ENCODE measurements around the gene LEAP2.

LEAP2 gene, protein sequence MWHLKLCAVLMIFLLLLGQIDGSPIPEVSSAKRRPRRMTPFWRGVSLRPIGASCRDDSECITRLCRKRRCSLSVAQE

DNA sequence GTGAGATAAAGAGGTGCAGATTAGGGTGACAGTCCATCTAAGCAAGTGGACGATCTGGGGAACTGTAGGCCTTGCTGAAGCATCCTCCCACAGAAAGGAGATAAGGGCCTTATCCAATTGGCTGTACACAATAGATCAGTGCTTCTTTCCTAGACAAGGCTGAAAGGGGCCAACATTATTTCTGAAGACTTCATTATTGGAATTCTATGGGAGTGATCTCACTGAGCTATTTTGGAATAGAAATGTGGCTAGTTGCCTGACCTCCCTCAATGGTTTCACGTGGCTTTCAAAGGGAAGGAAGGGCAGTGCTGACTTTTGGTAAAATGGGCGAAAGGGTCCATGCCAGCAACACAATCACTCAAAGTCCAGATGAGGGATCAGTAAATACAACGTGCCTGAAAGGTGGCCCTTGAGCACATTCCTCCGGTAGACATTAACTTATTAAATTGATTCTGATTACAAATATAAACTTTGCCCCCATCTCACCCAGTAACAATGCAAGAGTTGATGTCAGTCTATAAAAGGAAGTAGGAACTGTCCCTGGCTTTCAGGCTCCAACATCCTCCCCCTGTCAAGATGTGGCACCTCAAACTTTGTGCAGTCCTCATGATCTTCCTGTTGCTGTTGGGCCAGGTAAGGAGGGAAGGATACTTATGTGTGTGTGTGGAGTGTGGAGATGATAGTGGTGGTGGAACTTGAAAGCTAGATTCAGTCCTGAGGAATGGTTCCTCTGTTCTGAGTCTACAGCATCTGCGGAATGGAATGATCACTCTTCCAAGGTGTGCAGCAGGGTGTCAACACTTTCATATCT lies at the start of gene LEAP2:
TSS of gene LEAP2 (plus strand) at position 550 of the 811 bp plus-strand sequence. CDS start at position 577, 27 bp downstream.
- no peak for DNase-seq

DNA sequence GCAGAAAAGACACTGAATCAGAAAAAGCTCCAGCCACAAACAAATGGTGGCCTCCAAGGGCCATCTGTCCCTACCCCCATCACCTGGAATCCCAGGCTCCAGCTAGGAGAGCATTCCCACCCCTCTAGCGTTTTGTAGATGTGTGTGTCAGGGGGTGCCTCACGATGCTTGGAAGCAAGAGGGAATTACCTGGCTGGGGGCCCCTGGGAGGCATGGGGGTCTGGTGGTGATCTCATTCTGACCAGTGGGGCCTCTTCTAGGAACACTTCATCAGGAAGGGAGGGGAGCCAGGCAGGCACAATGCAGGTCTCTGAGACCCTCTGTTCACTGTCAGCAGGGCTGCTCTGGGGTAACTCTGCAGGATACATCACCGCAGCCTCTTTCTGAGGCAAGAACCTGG lies 49.0 kb upstream of the LEAP2 start:
- no peak for DNase-seq

DNA sequence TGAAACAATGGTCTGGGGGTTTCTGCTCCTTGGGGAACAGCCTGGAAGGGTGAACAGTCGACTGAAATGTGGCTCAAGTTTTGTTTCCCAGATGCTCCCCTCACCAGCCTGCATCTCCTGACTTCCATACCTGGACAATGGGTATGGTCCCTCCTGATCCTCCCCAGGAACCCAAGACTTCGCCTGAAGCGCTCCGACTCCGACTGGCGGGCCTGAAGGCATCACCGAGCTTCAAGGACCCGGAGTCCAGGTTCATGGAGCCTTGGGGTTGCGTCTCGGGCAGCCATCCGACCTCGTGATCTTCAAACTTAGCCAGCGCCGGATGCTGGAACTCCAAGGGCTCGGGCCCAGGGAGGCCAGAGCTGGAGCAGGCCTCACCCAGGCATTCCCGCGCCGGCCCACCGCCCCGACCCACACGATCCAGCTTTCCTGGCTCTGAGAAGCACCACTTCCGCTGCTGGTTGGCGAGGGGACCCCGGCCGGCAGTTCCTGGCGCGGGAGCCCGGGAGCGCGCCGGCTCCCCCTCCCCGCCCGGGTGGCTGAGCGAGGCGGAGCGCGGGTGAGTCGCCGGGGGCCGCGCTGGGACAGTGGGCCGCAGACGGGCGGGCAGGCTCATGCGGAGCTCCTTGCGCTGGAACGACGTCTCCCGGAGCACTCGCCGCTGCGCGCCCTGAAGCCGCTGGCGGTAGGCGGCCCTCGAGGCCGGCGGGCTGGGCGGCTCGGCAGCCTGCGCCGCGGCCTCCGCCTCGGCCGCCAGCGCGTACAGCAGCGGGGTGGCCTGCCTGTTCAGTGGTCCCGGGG lies 48.2 kb upstream of the LEAP2 start:
- DNase-seq, result no peak

DNA sequence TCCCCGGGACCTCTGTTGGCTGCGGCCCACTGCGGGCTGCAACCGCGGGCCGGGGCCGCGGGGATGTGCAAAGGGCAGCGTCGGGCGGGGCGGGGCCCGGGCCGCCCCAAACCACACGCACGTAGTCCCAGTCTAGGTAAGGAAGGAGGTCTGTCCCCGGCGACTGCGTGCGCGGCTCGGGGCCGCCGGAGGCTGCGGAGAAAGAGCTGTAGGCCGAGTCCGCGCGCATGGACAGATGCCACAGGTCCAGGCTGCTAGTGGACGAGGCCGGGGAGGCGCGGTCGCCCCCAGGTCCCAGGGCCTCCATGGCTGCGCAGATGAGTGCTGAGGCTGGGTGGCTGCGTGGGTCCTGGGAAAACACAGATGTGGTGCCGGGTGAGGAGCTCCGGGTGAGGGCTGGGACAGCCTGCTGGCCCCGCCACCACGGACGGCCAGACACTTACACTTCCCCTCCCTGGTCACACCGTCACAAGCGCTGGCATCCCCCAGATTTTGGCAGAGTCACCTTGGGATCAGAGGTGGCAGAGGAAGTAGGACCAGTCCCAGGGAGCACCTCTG lies 47.6 kb upstream of the LEAP2 start:
- DNase-seq, result no peak

DNA sequence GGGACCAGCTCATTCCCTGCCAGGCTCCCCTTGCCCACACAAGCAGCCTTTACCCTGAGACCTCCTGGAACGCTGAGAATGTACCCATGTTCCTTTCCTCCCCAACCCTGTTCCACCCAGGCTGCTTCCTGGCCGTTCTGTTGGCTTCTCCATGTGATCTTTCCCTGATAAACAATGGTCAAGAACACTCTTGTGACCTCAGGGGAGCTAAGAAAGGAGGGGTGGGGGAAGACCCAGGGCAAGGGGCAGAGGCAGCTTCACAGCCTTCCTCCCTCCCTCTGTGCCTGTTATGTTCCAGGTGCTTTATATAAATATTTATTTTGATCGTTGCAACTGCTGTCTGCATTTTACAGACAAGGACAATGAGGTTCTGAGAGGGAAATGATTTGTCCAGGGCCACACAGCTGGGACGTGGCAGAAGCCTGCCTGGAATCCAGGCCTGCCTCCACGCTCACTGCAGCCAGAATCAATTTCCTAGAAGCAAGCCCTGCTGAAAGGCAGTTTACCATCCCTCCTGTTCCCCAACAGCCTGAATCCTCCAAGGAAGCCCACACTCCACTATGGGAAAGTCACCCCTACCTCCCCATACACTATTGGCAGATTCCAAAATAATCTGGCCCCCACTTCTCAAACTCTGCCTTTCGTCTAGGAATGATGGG lies 46.9 kb upstream of the LEAP2 start:
- DNase-seq, result no peak

DNA sequence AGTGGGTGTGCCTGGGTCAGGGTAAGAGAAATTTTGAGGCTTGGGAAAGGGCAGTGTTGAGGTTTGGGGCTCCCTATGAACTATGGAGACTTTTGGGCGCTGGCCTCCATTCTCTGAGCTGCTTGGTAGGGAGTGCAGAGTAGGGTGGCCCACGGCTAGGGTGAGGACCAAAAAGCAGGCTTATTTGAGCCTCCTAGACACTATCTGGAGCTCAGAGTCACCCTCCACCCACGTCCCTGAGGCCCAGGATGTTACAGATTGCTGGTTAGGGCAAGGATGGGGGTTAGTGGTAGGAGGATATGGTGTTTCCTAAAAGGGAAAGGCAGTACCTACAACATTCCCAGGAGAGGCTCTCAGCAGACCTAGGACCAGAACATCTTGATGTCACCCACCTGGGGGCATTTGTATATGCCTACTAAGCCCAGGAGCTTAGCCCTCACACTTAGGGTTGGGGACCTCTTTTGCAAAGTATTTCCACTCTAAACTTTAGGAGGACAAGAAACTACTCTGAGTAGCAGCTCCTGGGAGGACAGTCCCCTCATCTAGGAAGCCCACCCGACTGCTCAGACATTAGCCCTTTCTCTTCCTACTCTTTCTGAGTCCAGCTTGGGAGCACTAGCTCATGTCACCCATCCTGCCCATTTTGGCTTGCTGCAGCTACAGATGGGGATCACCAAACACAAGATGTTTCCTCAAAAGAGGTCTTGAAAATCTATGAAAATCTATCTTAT lies 45.4 kb upstream of the LEAP2 start:
- DNase-seq, result no peak

DNA sequence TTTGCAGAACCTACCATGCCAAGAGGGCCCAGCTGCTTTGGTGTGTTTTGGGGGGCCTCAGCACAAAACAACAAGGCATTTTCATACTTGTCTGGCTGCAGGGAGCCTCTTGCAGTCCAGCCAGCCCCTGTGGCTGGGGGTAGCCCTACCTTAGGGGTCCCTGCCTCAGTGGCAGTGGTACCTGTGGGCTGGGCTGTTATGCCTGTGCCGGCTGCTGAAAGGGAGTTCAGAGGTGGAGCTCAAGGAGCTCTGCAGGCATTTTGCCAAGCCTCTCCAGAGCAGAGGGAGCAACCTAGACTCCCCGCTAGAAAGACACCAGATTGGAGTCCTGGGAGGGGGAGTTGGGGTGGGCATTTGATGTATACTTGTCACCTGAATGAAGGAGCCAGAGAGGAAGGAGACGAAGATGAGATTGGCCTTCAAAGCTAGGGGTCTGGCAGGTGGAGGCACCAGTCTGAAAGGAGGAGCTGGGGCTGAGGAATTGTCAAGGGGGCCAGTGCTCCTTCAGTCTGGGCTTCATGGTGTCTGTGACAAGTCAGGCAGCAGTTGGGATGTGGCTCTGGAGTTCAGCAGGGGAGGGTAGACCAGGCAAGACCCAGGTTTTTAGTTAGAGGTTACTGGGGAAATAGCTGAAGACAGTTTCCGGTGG lies 44.5 kb upstream of the LEAP2 start:
- DNase-seq, result no peak

DNA sequence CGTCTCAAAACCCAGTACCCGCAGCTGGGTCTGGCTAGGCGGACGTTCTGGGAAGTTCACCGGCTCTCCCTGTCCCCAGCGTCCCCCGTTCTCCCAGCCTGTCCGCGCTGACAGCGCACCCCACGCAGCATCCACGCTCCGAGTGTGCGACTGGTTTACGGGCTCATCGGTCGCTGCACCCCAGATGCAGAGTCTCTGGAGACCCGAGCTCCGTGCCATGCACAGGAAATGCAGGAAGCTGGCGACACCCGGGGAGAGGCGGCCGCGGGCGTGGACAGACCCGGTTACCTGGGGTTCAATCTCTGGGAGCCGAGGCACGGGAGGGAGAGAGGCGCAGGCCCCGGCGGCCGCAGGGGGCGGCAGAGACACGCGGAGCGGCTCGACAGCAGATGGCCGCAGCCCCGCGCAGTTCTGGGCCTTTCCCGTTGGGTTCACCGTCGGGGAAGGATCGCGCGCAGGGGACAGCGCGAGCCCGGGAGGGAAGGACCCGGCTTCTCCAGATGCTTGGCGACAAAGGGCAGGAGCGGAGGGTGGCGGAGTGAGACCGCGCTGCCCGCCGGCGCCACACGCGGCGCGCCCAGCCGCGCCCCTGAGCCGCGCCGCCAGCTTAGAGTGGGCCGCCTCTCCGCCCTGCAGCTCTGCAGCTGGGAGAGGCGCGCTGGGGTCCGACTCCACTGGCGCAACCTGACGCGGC lies 43.6 kb upstream of the LEAP2 start:
- peak; percentile 88 for DNase-seq

DNA sequence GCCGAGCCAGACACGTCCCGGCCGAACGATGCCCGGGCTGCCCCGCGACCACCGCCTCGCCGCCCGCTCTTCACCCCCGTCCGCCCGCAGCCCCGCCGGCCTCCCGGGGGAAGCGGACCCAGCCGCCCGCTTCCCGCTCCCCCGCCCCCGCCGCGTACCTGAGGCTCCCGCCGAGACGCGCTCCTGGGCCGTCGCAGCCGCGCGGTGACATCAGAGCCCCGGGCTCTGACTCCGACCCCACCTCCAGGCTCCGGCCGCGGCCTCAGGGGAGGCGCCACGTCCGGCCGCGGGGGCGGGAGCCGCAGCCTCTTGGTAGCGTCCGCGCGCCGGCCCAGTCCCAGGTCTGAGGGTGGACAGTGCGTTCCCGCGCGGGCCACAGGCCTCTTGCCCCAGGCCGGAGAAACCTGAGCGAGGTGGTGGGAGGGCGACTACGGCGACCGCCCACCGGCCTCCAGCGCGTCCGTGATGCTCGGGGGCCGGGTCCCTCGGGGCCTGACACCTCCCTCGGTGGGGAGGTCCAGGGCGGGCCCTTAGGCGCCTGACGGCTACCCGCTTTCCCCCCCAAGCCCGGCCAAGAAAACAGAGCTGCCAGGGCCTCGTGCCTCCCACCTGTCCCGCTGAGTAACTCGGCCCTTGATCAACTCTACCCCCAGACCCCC lies 42.9 kb upstream of the LEAP2 start, which contains the start of gene SHROOM1:
TSS of gene SHROOM1 (minus strand) at position 212 of the 659 bp plus-strand sequence. CDS start 4,507 bp downstream, outside the sequence.
- peak; percentile 73 for DNase-seq

DNA sequence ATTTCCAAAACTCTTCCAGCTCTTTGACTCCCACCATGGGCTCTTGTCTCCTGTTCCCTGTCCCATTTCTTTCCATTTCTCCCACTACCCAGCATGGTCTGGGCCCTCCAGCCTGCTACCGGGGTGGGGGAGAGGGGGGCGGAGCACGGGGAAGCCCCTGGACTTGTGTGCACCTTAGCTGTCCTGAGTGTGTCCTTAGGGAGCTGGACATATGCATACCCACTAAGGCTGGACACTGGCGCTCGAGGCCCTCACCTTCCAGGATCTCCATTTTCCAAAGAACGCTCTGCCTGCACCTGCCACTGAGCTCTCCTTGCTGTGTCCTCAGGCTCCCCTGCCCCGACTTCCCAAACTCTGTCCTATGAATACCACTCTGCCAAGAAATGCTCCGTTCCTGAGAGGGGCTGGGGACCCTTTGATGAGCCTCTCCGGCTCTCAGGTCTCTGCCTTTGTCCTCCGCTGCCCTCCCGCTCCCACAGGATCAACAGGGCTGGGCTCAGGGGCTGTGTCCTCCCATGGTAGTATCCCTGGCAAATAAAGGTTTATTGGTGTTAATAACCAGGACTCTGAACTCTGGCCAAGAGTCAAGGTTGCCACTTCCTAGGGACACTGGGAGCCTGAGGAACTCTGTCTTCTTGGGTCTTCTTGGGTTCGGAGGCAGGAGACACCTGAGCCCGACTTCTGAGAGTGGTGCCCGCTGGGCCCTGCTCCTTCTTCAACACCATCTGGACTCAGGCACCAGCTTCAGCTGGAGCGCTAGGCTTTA lies 42.2 kb upstream of the LEAP2 start:
- no peak for DNase-seq

DNA sequence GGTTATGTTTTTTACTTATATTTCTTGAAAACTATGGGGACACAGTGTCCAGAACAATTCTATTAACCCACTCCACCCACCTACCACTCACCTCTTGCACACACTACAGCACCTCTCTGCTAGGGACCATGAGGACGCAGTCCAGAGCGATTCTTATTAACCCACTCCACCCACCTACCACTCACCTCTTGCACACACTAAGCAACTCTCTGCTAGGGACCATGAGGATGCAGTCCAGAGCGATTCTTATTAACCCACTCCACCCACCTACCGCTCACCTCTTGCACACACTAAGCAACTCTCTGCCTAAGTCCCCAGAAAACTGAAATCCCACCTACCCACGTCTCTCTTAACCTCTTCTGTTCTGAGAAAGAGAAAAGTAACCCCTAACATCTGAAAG lies 40.9 kb upstream of the LEAP2 start:
- no peak for DNase-seq

DNA sequence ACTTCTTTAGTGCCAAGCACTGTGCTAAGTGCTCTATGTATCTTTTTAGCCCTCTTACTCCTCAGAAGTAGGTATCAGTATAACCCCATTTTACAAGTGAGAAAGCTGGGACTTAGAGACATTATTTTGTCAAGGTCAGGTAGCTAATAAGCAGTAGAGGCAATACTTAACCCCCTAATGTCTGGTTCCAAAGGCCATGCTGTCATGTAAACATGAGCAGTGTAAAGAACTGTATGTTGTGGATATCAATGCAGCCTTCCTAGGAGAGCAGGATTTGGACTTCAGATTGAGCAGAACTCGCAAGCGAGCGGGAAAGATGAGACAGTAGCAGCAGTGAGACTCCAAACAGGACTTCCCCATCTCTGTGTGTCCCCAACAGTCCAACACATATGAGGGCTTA lies 39.4 kb upstream of the LEAP2 start:
- no peak for DNase-seq

DNA sequence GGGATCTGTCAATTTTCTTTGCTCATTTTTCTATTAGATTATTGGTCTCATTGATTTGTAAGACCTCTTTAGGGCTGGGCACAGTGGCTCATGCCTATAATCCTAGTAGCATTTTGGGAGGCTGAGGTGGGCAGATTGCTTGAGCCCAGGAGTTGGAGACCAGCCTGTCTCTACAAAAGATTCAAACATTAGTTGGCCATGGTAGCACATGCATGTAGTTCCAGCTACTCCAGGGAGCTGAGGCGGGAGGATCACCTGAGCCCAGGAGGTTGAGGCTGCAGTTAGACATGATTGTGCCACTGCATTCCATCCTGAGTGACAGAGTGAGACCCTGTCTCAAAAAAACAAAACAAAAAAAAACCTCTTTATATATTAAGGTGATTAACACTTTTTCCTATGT lies 36.6 kb upstream of the LEAP2 start:
- no peak for DNase-seq

DNA sequence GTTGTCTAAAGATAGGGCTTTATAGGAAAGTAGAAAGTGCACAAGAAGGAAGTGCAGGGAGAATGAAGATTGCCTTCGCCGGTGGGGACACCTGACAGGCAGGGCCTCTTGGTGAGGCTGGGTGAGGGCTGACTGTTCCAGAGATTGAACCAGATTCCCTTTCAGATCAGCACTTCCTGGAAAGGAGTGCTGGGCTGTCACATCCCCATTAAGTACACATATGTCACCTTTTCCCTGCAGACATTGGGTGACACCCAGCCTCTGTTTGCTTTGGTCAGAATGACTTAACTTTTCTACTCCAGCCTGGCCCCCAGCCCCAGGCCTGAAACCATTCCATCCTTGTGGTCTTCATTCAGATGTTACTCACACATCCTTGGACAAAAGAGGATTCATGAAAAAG lies 35.6 kb upstream of the LEAP2 start:
- no peak for DNase-seq

DNA sequence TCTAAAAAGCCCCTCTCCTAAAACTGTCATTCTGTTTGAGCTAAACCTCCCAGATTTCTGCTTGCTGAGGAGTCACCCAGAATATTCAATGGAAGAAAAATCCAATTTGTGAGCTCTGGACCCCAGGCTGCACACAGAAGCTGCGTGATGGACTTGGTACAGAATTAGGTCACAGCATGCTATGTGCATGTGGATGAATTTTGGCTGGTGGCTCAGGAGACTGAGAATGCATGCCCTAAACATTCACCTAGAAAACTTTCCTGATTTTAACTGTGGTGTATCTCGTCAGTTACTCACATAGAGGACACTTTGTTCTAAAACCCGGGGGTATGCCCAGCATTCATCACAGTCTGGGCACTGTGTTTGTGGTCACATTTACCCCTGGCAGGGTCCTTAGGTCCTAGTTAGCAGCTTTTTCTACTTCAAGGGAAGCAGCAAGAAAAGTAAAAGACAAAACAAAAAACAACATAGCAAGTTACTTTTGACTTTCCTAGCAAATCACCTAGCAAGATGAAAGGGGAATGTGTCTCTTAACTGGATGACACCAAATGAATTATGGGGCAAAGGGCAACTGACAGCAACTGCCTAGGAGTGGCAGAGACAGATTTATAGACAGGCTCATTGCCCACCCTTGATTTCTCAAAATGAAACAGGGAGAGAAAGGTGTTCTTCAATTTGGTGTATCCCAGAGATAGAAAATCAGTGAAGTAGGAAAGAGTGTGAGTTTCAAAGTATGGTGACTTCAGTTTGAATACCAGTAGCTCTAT lies 34.8 kb upstream of the LEAP2 start:
- DNase-seq, result no peak

DNA sequence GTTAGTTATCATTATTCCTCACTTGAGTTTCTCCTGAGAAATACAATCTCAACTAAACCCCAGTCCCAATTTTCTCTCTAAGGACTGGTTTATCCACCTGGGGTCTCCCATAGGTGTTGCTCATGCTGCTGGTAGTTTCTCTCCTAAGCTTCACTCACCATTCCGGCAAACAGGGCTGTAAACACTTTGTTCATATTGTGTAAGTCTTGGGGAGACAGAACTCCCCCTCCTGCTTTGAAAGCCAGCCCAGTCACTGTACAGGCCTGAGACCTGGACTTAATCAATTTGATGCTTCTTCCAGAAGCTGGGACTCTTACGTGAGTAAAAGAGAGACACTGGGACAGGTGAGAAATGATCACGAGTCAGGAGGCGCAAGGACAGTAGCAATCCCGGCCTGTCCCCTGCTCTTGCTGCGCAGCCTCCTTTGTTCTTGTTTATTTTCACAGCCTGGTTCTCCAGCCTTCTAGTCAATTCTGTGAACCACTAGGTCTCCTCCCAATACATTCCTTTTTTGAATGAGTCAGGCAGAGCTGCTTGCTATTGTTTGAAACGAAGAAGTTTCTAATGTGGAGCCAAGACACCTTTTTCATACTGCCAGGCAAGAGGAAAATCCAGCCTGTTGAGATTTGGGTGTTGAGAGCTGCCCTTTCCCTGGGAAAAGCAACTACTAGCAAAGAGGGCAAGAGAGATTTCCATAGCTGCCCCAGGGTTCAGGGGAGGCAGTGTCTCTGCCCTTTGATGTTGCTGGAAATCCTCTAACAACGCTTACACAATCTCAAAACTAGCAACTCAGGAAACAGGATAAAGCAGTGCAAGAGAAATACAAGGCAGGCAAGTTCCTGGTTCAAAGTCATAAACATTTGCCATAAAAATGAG lies 33.8 kb upstream of the LEAP2 start:
- DNase-seq, result no peak

DNA sequence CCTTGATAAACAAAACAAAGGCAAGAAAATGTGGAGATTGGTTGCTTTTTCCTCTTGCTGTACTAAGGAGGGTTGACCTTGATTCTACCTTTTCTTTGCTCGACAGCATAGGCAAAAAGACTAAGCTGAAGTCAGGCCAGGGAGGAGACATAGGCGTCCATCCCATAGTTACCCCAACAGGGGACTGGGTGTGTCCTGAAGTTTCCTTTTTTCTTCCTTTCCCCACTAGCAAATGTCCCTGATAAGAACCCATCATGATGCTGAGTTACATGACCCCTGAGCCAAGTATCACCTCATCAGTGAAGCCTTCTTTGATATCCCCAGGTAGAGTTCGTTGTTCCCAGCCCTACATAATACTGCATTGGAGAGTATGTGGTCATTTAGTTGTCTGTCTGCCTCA lies 33.2 kb upstream of the LEAP2 start:
- DNase-seq, result no peak

DNA sequence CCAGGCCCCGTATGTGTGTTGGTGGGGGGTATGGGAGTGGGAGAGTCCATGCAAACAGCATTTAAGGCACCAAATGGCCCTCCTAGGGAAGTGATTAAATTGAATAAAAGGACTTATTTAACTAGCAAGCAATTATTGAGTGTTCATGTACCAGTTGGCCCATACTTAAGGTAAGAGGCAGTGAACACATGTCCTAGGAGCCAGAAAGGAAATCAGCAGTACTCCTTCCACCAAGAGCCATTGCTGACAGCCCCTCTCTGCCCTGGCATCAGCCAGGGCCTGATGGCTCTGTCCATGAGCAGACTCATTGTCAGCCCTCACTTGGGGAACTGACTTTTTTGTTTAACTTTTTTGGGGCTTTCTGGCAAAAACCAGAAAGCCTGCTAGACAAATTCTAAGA lies 32.6 kb upstream of the LEAP2 start:
- no peak for DNase-seq
